Stomach (tissue), 4 donors: ENCODE data around the gene PANK1.

Source experiments
- EP300 ChIP-seq: sonication (generic); formaldehyde crosslinking; IDR thresholded peaks from one replicate; pipeline ENCODE4 v1.6.1; 2017; ENCODE audit warnings: antibody characterized with exemption
- POLR2A ChIP-seq, 4 donors: fragments of 450-650 bp; IDR thresholded peaks; one replicate each; pipeline ENCODE4 v1.6.1; 2016; ENCODE audit warnings: antibody characterized with exemption in 4 of 4, control low read depth in 2 of 4, mild to moderate bottlenecking in 1 of 4, moderate library complexity in 1 of 4
- POLR2AphosphoS5 ChIP-seq, 3 donors: sonication (generic); formaldehyde crosslinking; IDR thresholded peaks; one replicate each; pipeline ENCODE4 v1.6.1; 2016; ENCODE audit warnings: antibody characterized with exemption in 3 of 3
- TF ChIP-seq, protein P1 (sequence below), 7 experiments: fragments of 450-650 bp in 4 of 7; fragments of 200-600 bp in 3 of 7; sonication (generic) in 3 of 7; IDR thresholded peaks; one replicate each; pipeline ENCODE4 v1.5.1; 2016 to 2019; ENCODE audit warnings: antibody characterized with exemption in 7 of 7, control low read depth in 2 of 7, mild to moderate bottlenecking in 1 of 7

DNA sequence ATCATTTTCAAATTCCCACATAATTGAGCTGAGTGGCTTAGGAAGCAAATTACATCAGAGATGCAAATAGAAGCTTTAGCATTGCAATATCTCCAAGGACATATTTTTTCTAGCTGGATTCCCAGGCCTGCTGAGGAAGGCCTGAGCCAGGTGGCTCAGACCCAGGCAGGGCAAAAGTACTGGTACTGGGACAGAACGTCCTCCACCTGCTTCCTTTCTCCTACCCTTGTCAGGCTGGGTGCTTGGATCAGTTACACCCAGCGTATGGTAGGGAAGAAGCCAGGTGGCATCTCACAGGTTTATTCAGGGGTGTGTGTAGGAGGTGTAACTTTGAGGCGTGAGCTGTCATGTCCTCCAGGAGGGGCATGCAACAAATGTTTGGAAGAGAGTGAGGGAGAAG, 3.0 kb upstream of the PANK1 start:
- TF ChIP-seq, protein P1, sequence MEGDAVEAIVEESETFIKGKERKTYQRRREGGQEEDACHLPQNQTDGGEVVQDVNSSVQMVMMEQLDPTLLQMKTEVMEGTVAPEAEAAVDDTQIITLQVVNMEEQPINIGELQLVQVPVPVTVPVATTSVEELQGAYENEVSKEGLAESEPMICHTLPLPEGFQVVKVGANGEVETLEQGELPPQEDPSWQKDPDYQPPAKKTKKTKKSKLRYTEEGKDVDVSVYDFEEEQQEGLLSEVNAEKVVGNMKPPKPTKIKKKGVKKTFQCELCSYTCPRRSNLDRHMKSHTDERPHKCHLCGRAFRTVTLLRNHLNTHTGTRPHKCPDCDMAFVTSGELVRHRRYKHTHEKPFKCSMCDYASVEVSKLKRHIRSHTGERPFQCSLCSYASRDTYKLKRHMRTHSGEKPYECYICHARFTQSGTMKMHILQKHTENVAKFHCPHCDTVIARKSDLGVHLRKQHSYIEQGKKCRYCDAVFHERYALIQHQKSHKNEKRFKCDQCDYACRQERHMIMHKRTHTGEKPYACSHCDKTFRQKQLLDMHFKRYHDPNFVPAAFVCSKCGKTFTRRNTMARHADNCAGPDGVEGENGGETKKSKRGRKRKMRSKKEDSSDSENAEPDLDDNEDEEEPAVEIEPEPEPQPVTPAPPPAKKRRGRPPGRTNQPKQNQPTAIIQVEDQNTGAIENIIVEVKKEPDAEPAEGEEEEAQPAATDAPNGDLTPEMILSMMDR (IDR thresholded peaks at IDR 0.05): no peak
- TF ChIP-seq POLR2A (IDR thresholded peaks at IDR 0.05) (no peak), POLR2AphosphoS5 (IDR thresholded peaks at IDR 0.05) (no peak), EP300 (no peak)
